ENCODE data around the gene NALCN. TPM values are rescaled to one million over a fixed set of nuclear protein-coding genes. Genes with fewer than 3 reads are reported as not detected.

The NALCN gene
- total RNA-seq, 2 donors from 2014 or later, result 0.11 TPM; not detected in 1

DNA sequence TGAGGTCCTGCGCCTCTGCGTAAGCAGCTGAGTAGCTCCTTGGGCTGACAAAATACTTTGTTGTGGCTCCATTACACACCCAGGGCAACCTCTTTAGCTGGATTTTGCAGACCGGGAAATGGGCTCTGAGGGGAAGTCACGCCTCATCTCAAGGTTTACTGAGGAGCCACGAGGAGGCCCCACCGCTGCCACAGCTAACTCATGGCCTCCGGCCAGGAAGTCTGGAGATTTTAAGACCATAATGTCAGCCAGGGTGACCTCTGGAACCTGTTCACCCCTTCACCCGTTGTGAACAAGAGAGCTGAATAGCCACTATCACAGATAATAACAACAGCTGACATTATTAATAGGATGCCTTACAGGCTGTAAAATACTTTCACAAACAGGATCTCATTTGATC, 390.4 kb downstream of the NALCN start:
- TF ChIP-seq, protein P1, sequence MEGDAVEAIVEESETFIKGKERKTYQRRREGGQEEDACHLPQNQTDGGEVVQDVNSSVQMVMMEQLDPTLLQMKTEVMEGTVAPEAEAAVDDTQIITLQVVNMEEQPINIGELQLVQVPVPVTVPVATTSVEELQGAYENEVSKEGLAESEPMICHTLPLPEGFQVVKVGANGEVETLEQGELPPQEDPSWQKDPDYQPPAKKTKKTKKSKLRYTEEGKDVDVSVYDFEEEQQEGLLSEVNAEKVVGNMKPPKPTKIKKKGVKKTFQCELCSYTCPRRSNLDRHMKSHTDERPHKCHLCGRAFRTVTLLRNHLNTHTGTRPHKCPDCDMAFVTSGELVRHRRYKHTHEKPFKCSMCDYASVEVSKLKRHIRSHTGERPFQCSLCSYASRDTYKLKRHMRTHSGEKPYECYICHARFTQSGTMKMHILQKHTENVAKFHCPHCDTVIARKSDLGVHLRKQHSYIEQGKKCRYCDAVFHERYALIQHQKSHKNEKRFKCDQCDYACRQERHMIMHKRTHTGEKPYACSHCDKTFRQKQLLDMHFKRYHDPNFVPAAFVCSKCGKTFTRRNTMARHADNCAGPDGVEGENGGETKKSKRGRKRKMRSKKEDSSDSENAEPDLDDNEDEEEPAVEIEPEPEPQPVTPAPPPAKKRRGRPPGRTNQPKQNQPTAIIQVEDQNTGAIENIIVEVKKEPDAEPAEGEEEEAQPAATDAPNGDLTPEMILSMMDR (conservative IDR thresholded peaks at IDR 0.05), result no peak
- no peak overlapping the region for H3K4me3 Mint-ChIP-seq

GRCh38 chr13:101025519-101025918, 390.8 kb downstream of the NALCN start:
- no peaks in the 10 kb centered on the region for H3K36me3 Mint-ChIP-seq (ENCODE audit: low read depth)
- no peaks in the 10 kb centered on the region for H3K27me3 Mint-ChIP-seq (ENCODE audit: insufficient read depth)
- no peak overlapping the region for H3K9ac ChIP-seq (ENCODE audit: extremely low read depth, low read length, poor library complexity, severe bottlenecking)
- H3K4me1 Mint-ChIP-seq, result peaks cover 4% of the 10 kb centered on the region
- H3K4me3 ChIP-seq (ENCODE audit: low read length), result no peak overlapping the region
- H3K4me1 ChIP-seq (ENCODE audit: control insufficient read depth, insufficient read depth, low read length), result no peaks in the 10 kb centered on the region
- TF ChIP-seq, protein P1 (conservative IDR thresholded peaks at IDR 0.05), result no peak
- H3K4me3 Mint-ChIP-seq, result no peak overlapping the region
- no peaks in the 10 kb centered on the region for H3K9me3 Mint-ChIP-seq
- no peaks in the 10 kb centered on the region for H3K36me3 ChIP-seq (ENCODE audit: control insufficient read depth, insufficient read depth, low read length)
- H3K27ac Mint-ChIP-seq, result no peak overlapping the region
- no peak for DNase-seq
- 91 to 94% methylated on average over 8 to 9 of the region's 9 CpGs for WGBS, 2 experiments (ENCODE audit: insufficient coverage in 1 of 2, insufficient read length in 1 of 2)
- no peaks in the 10 kb centered on the region for H3K27me3 ChIP-seq (ENCODE audit: control insufficient read depth, insufficient read depth, low read length, poor library complexity, severe bottlenecking)
- H3K9me3 ChIP-seq (ENCODE audit: control insufficient read depth, low read length), result no peaks in the 10 kb centered on the region
- no peak overlapping the region for H3K27ac ChIP-seq (ENCODE audit: low read depth, low read length)

More for the DNA sequence above, 390.4 kb downstream of the NALCN start:
- H3K4me1 Mint-ChIP-seq, result peaks cover 4% of the 10 kb centered on the region
- Histone ChIP-seq H3K36me3 (ENCODE audit: control insufficient read depth, insufficient read depth, low read length) (no peaks in the 10 kb centered on the region), H3K9me3 (ENCODE audit: control insufficient read depth, low read length) (no peaks in the 10 kb centered on the region), H3K4me1 (ENCODE audit: control insufficient read depth, insufficient read depth, low read length) (no peaks in the 10 kb centered on the region), H3K4me3 (ENCODE audit: low read length) (no peak overlapping the region), H3K27ac (ENCODE audit: low read depth, low read length) (no peak overlapping the region), H3K27me3 (ENCODE audit: control insufficient read depth, insufficient read depth, low read length, poor library complexity, severe bottlenecking) (no peaks in the 10 kb centered on the region), H3K9ac (ENCODE audit: extremely low read depth, low read length, poor library complexity, severe bottlenecking) (no peak overlapping the region)
- no peaks in the 10 kb centered on the region for H3K36me3 Mint-ChIP-seq (ENCODE audit: low read depth)
- H3K27ac Mint-ChIP-seq, result no peak overlapping the region
- DNase-seq, result no peak
- H3K9me3 Mint-ChIP-seq, result no peaks in the 10 kb centered on the region
- 93 to 97% methylated on average over 7 to 8 of the region's 8 CpGs for WGBS, 2 experiments (ENCODE audit: insufficient coverage in 1 of 2, insufficient read length in 1 of 2)
- no peaks in the 10 kb centered on the region for H3K27me3 Mint-ChIP-seq (ENCODE audit: insufficient read depth)

DNA sequence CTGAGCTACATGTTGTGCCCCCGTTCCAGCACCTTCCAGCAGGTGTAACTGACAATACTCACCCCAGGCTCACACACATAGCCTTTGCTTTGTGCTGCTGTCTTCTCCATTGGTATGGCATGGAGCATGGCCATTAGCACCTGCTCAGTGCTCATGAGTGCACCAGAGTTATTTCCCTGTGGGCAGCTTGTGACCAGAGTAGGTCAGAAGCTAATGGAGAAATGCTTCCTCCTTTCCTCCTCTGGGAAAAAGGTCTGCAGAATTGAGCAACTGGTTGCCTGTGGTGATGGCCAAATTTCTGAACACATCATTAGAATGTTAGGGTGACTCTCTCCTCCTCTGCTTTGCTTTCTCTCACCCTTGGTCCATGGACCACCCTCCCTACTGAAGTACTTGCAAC, 397.2 kb downstream of the NALCN start:
- no peak overlapping the region for H3K9ac ChIP-seq (ENCODE audit: extremely low read depth, low read length, poor library complexity, severe bottlenecking)
- no peak overlapping the region for H3K27ac Mint-ChIP-seq
- no peaks in the 10 kb centered on the region for H3K27me3 Mint-ChIP-seq (ENCODE audit: insufficient read depth)
- no peak overlapping the region for H3K27ac ChIP-seq (ENCODE audit: low read depth, low read length)
- no peaks in the 10 kb centered on the region for H3K36me3 Mint-ChIP-seq (ENCODE audit: low read depth)
- H3K9me3 Mint-ChIP-seq, result no peaks in the 10 kb centered on the region
- WGBS, 2 experiments (ENCODE audit: insufficient coverage in 1 of 2, insufficient read length in 1 of 2), result 92% methylated on average over 1 of the region's 1 CpG; no CpG with 5 or more reads in 1 of the 2 experiments
- no peak overlapping the region for H3K4me3 Mint-ChIP-seq
- no peaks in the 10 kb centered on the region for H3K36me3 ChIP-seq (ENCODE audit: control insufficient read depth, insufficient read depth, low read length)
- TF ChIP-seq, protein P1 (conservative IDR thresholded peaks at IDR 0.05), result no peak
- H3K4me1 Mint-ChIP-seq, result peaks cover 3% of the 10 kb centered on the region
- H3K4me1 ChIP-seq (ENCODE audit: control insufficient read depth, insufficient read depth, low read length), result no peaks in the 10 kb centered on the region
- DNase-seq, result no peak
- no peak overlapping the region for H3K4me3 ChIP-seq (ENCODE audit: low read length)
- H3K9me3 ChIP-seq (ENCODE audit: control insufficient read depth, low read length), result no peaks in the 10 kb centered on the region
- no peaks in the 10 kb centered on the region for H3K27me3 ChIP-seq (ENCODE audit: control insufficient read depth, insufficient read depth, low read length, poor library complexity, severe bottlenecking)
